Common myeloid progenitor, CD34-positive (primary cell): ENCODE measurements around the gene NDP.
A peak's percentile ranks its signal among the peaks of the same experiment; 100 is the strongest.

ENCODE experiments used
- CTCF ChIA-PET: fragments of 350-600 bp; sonication (Branson Sonifier 250); formaldehyde crosslinking; loops from one replicate; lab custom pipeline; 2021; ENCODE audit warnings: antibody characterized with exemption; lab: Charles Lee
- POLR2A ChIA-PET: fragments of 350-600 bp; sonication (Branson Sonifier 250); formaldehyde crosslinking; loops from one replicate; lab custom pipeline; 2021; ENCODE audit warnings: antibody characterized with exemption; lab: Charles Lee
- DNase-seq, 3 donors: peaks; one replicate each; pipeline versions ENCODE4 v3.0.0 to v3.0.0-alpha.2; 2013
- H3K27ac ChIP-seq, 2 experiments: 1 replicate in 1 of 2; 2 replicates in 1 of 2; pipeline ENCODE4 v1.7.0; 2013; ENCODE audit warnings: inconsistent platforms in 2 of 2, low read length in 2 of 2, mild to moderate bottlenecking in 2 of 2, low read depth in 1 of 2, moderate library complexity in 1 of 2; ENCODE audit not compliant: severe bottlenecking in 2 of 2, insufficient read depth in 1 of 2, poor library complexity in 1 of 2
- H3K27me3 ChIP-seq, 5 experiments: replicated peaks in 2 of 5; 1 replicate in 3 of 5; 2 replicates in 2 of 5; pipeline versions ENCODE4 v1.6.1 to v1.7.0; 2013; ENCODE audit warnings: low read length in 4 of 5, mild to moderate bottlenecking in 2 of 5, moderate library complexity in 2 of 5, inconsistent platforms in 1 of 5; ENCODE audit not compliant: insufficient read depth in 5 of 5, control insufficient read depth in 4 of 5
- H3K36me3 ChIP-seq, 4 experiments: 1 replicate in 2 of 4; 2 replicates in 2 of 4; pipeline versions ENCODE4 v1.6.1 to v1.7.0; 2013; ENCODE audit warnings: low read length in 3 of 4, control low read depth in 1 of 4, mild to moderate bottlenecking in 1 of 4; ENCODE audit not compliant: control insufficient read depth in 4 of 4, insufficient read depth in 4 of 4
- H3K4me1 ChIP-seq, 4 experiments: 1 replicate in 3 of 4; 2 replicates in 1 of 4; pipeline versions ENCODE4 v1.6.1 to v1.7.1; 2013; ENCODE audit warnings: low read length in 3 of 4, mild to moderate bottlenecking in 3 of 4, control low read depth in 1 of 4, inconsistent platforms in 1 of 4, moderate library complexity in 1 of 4; ENCODE audit not compliant: control insufficient read depth in 4 of 4, insufficient read depth in 4 of 4; ENCODE audit errors: control extremely low read depth in 1 of 4
- H3K4me3 ChIP-seq, 7 experiments: 1 replicate in 4 of 7; 2 replicates in 3 of 7; pipeline versions ENCODE4 v1.5.1 to v1.7.0; 2013; ENCODE audit warnings: mild to moderate bottlenecking in 7 of 7, low read length in 6 of 7, moderate library complexity in 6 of 7, inconsistent platforms in 2 of 7, low read depth in 2 of 7, control low read depth in 1 of 7; ENCODE audit not compliant: insufficient read depth in 4 of 7, control insufficient read depth in 1 of 7; ENCODE audit errors: extremely low read depth in 1 of 7
- H3K9me3 ChIP-seq, 5 experiments: 1 replicate in 4 of 5; 2 replicates in 1 of 5; pipeline versions ENCODE4 v1.6.1 to v1.7.1; 2013; ENCODE audit warnings: low read length in 4 of 5, mild to moderate bottlenecking in 2 of 5, inconsistent platforms in 1 of 5, low read depth in 1 of 5, moderate library complexity in 1 of 5; ENCODE audit not compliant: control insufficient read depth in 4 of 5, insufficient read depth in 2 of 5; ENCODE audit errors: control extremely low read depth in 1 of 5
- WGBS: methylation state at CpG from one replicate; pipeline ENCODE4 v1.1.5; 2013; ENCODE audit not compliant: insufficient coverage; 5-methylcytosine and 5-hydroxymethylcytosine counted together

The NDP gene

GRCh38 chrX:44011506-44011905, 38.3 kb upstream of the NDP start:
- peak in 2 of 3 donors; percentile 63 to 76 for DNase-seq
- H3K4me3 ChIP-seq: no peak overlapping the region
- WGBS: 81% methylated on average over 2 of the region's 3 CpGs
- H3K27me3 ChIP-seq: peaks cover 0 to 4% (median 0%) of the 10 kb centered on the region in 5 experiments
- H3K9me3 ChIP-seq: no peaks in the 10 kb centered on the region
- CTCF ChIA-PET: no interaction called here
- H3K36me3 ChIP-seq: no peaks in the 10 kb centered on the region
- H3K4me1 ChIP-seq: peaks cover 4 to 14% (median 8%) of the 10 kb centered on the region in 4 experiments
- no peak overlapping the region for H3K27ac ChIP-seq
- POLR2A ChIA-PET: no interaction called here

- no peak overlapping the region for H3K4me3 ChIP-seq
- no peaks in the 10 kb centered on the region for H3K36me3 ChIP-seq
- peaks cover 0 to 7% (median 0%) of the 10 kb centered on the region in 5 experiments for H3K27me3 ChIP-seq
- H3K27ac ChIP-seq: no peak overlapping the region
- 80% methylated on average over 1 of the region's 2 CpGs for WGBS
- ChIA-PET POLR2A (no interaction called here), CTCF (no interaction called here)
- peaks cover 4 to 14% (median 8%) of the 10 kb centered on the region in 4 experiments for H3K4me1 ChIP-seq
- H3K9me3 ChIP-seq: no peaks in the 10 kb centered on the region
- DNase-seq: no peak
Observed at GRCh38 chrX:44010626-44011025, 37.4 kb upstream of the NDP start.

DNA sequence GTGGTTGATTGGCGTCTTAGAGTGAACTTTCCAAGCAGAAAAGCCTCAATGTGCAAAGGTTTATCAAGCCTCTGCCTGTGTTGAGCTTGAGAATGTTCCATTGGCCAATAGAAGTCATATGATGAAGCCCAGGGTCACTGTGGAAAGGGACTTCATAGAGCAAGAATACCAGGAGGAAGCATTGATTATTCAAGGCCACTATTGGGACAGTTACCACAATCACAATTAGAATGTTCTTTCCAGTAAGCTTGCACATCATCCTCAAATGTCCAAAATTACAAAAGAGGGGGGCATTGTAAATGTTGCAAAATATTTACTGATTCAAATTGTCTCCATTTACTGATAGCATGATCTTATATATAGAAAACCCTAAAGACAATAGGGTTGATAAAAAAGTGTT, 32.9 kb upstream of the NDP start:
- no peak overlapping the region for H3K4me3 ChIP-seq
- no peaks in the 10 kb centered on the region for H3K9me3 ChIP-seq
- peaks cover 0 to 8% (median 0%) of the 10 kb centered on the region in 5 experiments for H3K27me3 ChIP-seq
- H3K36me3 ChIP-seq: no peaks in the 10 kb centered on the region
- POLR2A ChIA-PET: no interaction called here
- CTCF ChIA-PET: no interaction called here
- H3K27ac ChIP-seq: no peak overlapping the region
- no peak for DNase-seq
- H3K4me1 ChIP-seq: no peaks in the 10 kb centered on the region
- WGBS: 50% methylated on average over 1 of the region's 1 CpG

DNA sequence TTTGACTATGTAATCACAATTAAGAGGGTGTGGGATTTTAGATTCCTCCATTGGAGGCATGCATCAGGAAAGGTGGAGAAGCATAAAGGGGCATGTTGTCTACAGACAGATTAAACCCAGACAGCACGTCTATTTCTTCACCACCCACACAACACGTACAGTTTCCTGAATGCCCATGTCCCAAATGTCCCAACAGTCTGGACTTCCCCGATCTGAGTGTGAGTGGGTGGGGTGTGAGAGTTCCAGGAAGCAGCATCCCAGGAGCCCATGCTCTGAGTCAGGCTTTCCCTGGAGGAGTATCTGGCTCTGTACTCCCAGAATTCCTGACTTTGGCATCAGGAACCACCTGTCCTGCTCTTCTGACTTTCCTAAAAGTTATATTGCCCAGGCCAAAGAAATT, 30.8 kb upstream of the NDP start:
- Histone ChIP-seq H3K36me3 (no peaks in the 10 kb centered on the region), H3K4me3 (no peak overlapping the region), H3K27ac (no peak overlapping the region), H3K4me1 (no peaks in the 10 kb centered on the region), H3K9me3 (no peaks in the 10 kb centered on the region), H3K27me3 (peaks cover 0 to 8% (median 0%) of the 10 kb centered on the region in 5 experiments)
- WGBS: no CpG with 5 or more reads among the region's 3 CpGs
- ChIA-PET CTCF (interaction anchor here (1.1 kb wide), 1 partner anchor 22 kb away, joined by 3 read pairs; no protein-coding TSS in a partner anchor), POLR2A (no interaction called here)
- no peak for DNase-seq

DNA sequence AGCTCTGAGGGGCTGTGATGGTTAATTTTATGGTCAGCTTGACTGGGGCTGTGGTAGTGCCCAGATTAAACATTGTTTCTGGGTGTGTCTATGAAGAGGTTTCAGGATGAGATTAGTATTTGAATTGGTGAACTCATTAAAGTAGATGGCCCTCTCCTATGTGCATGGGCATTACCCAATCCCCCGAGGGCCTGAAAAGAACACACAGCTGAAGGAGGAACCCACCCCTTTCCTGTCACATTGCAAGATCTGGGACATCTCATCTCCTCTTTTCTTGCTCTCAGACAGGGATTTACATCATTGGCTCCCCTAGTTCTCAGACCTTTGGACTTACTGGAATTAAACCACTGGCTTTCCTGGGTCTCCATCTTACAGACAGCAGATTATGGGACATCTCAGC, 29.4 kb upstream of the NDP start:
- WGBS: 88% methylated on average over 1 of the region's 1 CpG
- POLR2A ChIA-PET: no interaction called here
- CTCF ChIA-PET: no interaction called here

GRCh38 chrX:43998374-43998773, 25.2 kb upstream of the NDP start:
- ChIA-PET CTCF (no interaction called here), POLR2A (no interaction called here)
- DNase-seq: no peak
- H3K36me3 ChIP-seq: no peaks in the 10 kb centered on the region
- H3K27ac ChIP-seq: no peak overlapping the region
- no peak overlapping the region for H3K4me3 ChIP-seq
- peaks cover 0 to 4% (median 0%) of the 10 kb centered on the region in 5 experiments for H3K27me3 ChIP-seq
- H3K4me1 ChIP-seq: no peaks in the 10 kb centered on the region
- no peaks in the 10 kb centered on the region for H3K9me3 ChIP-seq
- WGBS: no CpG with 5 or more reads among the region's 1 CpG

More for the DNA sequence above, 29.4 kb upstream of the NDP start:
- Histone ChIP-seq H3K27me3 (peaks cover 0 to 8% (median 0%) of the 10 kb centered on the region in 5 experiments), H3K27ac (no peak overlapping the region), H3K36me3 (no peaks in the 10 kb centered on the region), H3K9me3 (no peaks in the 10 kb centered on the region), H3K4me3 (no peak overlapping the region), H3K4me1 (no peaks in the 10 kb centered on the region)
- DNase-seq: no peak

DNA sequence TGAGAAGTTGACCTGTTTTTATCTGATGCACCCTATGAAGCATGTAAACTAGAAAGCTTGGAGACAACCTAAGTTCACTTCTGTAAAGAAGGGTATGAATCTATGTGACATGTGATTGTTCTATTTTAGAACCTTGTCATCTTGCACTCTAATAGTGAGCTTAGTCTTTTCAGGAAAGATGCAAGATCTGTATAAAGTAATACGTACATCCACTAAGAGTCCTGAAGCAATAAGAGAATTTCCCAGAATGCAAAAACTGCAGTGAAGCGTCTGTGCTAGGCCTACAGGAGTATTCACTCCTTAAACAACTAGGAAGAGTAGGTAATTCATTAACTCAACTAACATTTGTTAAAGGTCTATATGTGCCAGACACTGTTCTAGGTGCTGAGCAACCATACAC, 23.3 kb upstream of the NDP start:
- no peak overlapping the region for H3K27ac ChIP-seq
- WGBS: no CpG with 5 or more reads among the region's 2 CpGs
- H3K9me3 ChIP-seq: no peaks in the 10 kb centered on the region
- H3K4me1 ChIP-seq: no peaks in the 10 kb centered on the region
- H3K4me3 ChIP-seq: no peak overlapping the region
- no peak for DNase-seq
- H3K36me3 ChIP-seq: no peaks in the 10 kb centered on the region
- CTCF ChIA-PET: no interaction called here
- POLR2A ChIA-PET: no interaction called here
- no peaks in the 10 kb centered on the region for H3K27me3 ChIP-seq
